MV-4-11 (cell line): ENCODE measurements around the gene VPS37C.
"Not testable (repeated sequence)": the region's sequence is repeated elsewhere in the genome, so short reads cannot be mapped to it uniquely, and the experiment has no call there.

Source experiments
- DNase-seq: peaks from one replicate; lab custom pipeline; 2025; lab: John Stamatoyannopoulos, UW

The VPS37C gene

DNA sequence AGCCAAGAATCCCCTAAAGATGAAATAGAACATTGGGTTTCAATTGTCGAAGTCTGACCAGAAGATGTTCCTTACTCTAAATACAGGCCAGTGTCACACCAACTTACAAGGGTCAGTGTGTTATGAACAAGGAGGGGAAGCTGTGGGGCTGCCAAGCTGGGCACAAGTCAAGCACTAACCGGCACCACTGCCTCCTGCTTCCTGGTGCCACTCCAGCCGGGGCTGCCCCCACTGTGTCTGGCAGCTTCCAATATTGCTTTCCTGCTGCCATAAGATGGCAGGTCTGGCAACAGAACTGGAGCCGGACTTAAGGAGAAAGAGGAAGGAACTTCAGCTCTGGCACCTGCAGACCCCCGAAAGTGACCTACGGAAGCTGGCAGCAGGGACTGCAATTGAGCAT, 13.7 kb upstream of the VPS37C start:
- DNase-seq: no peak

DNA sequence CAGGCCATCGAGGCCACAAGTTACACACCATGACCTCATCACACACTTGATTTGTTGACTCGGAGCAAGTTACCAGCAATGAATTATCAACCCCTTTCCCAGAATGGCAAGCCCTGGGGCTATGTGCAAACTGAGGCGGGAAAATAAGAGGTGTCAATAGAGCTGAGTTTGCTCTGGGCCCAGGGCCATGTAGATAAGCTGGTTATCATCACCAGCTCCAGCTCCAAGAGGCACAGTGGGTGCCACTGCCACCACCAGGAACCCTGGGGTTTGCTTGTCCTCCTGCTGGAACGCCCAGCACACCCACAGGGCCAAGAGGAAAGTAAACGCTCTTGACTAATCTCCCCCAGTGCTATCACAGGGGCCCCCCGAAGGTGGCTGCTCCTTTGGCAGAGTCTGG, 13.0 kb upstream of the VPS37C start:
- no peak for DNase-seq

GRCh38 chr11:61173456-61173855, 12.2 kb upstream of the VPS37C start:
- no peak for DNase-seq

DNA sequence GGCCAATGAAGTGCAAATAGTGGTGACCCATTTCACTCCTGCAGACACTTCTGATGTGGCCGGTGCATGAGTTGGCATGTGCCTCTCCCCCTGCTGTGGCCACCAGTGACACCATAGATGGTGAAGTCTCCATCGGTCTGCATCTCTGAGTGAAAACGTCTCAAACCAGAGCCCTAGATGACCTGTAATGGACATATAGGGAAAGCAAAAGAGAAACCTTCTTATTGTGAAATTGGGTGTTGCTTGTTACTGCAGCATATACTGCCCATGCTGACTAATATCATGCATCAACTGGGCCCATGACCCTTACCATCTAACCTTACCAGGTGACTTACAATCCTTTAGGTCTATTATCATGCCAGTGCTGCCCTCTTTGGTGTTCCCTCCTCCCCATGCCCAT, 11.7 kb upstream of the VPS37C start:
- DNase-seq: no peak

DNA sequence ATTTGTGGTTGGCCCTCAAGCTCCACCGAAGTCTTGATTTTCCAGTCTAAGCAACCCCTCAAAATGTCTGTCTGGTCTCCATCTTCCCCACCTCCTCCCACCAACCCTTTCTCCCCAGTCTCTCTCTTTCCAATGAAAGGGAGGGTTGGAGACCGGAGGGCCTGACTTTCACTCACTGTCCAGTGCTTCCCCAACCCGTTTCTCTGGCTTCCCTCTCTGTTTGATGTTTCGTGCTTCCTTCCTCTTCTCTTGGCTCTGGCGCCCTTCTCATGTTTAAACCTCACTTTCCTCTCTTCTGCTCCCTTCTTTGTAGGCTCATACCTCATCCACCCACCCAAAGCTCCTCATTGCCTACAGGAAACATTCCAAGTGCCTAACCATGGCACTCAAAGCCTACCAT, 11.1 kb upstream of the VPS37C start:
- no peak for DNase-seq

- no peak for DNase-seq
Observed at GRCh38 chr11:61171907-61172306, 10.7 kb upstream of the VPS37C start.

- DNase-seq: no peak
Observed at GRCh38 chr11:61170566-61170965, 9.3 kb upstream of the VPS37C start.

- peak; percentile 69 for DNase-seq
Observed at GRCh38 chr11:61168800-61169199, 7.6 kb upstream of the VPS37C start.

GRCh38 chr11:61168042-61168688, 6.9 kb upstream of the VPS37C start:
- DNase-seq: no peak

DNA sequence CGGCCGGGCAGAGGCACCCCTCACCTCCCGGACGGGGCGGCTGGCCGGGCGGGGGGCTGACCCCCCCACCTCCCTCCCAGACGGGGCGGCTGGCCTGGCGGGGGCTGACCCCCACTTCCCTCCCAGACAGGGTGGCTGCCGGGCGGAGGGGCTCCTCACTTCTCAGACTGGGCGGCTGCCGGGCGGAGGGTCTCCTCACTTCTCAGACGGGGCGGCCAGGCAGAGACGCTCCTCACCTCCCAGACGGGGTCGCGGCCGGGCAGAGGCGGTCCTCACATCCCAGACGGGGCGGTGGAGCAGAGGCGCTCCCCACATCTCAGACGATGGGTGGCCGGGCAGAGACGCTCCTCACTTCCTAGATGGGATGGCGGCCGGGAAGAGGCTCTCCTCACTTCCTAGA, 5.1 kb upstream of the VPS37C start:
- DNase-seq: not testable (repeated sequence)

GRCh38 chr11:61165785-61166184, 4.6 kb upstream of the VPS37C start:
- not testable (repeated sequence) for DNase-seq

GRCh38 chr11:61164606-61165424, 3.6 kb upstream of the VPS37C start:
- DNase-seq: no peak

DNA sequence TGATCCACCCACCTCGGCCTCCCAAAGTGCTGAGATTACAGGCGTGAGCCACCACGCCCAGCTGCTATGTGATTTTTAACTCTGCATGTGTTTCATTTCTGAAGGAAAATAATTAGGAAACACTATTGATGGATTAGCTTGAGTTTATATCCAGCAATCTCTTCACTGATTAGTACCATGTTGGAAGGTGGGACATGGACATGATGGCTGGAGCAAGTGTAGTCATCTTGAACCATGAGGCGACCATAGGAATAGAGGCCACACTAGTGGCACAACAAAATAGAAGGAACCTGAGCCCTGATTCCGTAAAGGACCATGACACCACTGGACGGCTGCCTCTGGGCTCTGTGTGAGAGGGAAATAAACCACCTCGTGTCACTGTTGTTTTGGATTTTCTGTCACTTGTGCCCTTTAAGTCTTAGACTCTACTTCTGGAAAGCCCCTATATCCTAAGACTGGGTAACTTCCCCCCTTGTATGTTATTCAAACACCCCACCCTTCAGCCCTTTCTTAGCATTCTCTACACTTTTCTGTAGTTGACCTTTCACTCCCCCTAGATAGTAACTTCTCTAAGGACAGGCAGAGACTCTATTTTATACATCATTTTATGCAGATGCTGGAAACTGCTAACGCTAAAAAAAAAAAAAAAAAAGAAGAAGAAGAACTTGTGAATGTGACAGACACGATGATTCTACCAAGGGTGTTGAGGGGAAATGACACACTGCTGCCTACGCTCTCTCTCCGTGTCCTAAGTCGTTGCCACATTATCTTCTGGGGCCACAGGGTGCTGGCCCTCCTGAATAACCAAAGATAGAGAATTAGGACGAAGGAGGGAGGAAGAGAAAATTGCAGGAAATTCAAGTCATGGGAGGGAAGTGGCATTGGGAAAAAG, 2.7 kb upstream of the VPS37C start:
- peak; percentile 89 for DNase-seq

DNA sequence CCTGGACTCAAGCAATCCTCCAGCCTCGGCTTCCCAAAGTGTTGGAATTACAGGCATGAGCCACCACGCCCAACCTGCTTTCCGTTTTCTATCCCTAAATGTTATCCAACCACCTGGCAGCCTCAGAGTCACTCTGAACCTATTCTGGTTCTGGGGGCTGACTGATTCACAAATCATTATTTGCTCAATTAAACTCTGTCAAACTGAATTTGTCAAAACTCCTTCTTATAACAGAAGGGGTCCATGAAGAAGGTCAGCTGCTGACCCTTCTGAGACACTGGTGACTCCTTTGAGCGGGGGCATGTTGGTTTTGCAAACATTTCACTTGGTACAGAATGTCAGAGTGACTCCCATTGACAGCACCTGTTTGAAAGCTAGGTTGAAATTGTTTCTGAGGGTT, 1.8 kb upstream of the VPS37C start:
- DNase-seq: no peak

- peak; percentile 79 for DNase-seq
Observed at GRCh38 chr11:61162092-61162941, 1.1 kb upstream of the VPS37C start.

- DNase-seq: peak; percentile 60
Observed at GRCh38 chr11:61160487-61161189, 588 bp downstream of the VPS37C start.

- no peak for DNase-seq
Observed at GRCh38 chr11:61158691-61159381, 2.4 kb downstream of the VPS37C start.

DNA sequence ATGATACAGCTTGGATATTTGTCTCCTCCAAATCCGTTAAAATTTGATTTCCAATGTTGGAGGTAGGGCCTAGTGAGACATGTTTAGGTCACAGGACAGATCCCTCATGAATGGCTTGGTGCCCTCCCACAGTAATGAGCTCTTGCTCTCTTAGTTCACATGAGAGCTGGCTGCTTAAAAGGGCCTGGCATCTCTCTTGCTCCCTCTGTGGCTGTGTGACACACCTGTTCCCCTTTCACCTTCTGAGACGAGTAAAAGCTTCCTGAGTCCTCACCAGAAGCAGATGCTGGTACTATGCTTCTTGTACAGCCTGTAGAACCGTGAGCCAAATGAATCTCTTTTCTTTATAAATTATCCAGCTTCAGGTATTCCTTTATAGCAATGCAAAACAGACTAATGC, 3.5 kb downstream of the VPS37C start:
- DNase-seq: no peak

- no peak for DNase-seq
Observed at GRCh38 chr11:61155741-61156140, 5.5 kb downstream of the VPS37C start.

DNA sequence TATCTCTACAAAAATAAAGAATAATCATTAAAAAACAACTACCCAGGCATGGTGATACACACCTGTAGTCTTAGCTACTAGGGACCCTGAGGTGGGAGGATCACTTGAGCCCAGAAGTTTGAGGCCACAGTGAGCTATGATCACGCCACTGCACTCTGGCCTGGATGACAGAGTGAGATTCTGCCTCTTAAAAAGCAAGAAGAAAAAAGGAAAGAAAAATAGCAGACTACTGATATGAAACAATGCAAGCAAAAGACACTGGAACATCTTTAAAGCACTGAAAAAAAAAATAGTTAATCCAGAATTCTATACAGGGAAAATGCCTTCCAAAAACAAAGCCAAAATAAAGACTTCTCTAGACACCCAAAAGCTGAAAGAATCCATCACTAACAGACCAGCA, 5.9 kb downstream of the VPS37C start:
- no peak for DNase-seq
